Measurements from ENCODE around the gene BRD7.

- TF ChIP-seq CTCF (IDR thresholded peaks at IDR 0.05), result no peak
- TF ChIP-seq POLR2A (IDR thresholded peaks at IDR 0.05), result no peak
Observed at GRCh38 chr16:50273888-50274325, 94.9 kb downstream of the BRD7 start.

All from testis (tissue), 2 donors.